Measurements from ENCODE around the gene TMPRSS11A. TPM values are rescaled to one million over a fixed set of nuclear protein-coding genes. Genes with fewer than 3 reads are reported as not detected.

TMPRSS11A gene
- not detected in 2 replicates for total RNA-seq (2016; rRNA removed; fragmentation: Illumina TruSeq; extraction: Trizol)
- total RNA-seq (2016; cell fraction: cytosol; rRNA removed; fragmentation: Illumina TruSeq; extraction: Trizol; ENCODE audit: low read depth) = not detected in 2 replicates
- not detected in 2 replicates for total RNA-seq (2016; cell fraction: insoluble cytoplasmic fraction; rRNA removed; fragmentation: Illumina TruSeq; extraction: Trizol)
- not detected in 2 replicates for total RNA-seq (2016; cell fraction: membrane; rRNA removed; fragmentation: Illumina TruSeq; extraction: Trizol)
- not detected in 2 replicates for total RNA-seq (2016; cell fraction: nucleus; rRNA removed; fragmentation: Illumina TruSeq; extraction: Trizol)
- polyA plus RNA-seq (2011; rRNA removed) = not detected in 2 replicates
- polyA plus RNA-seq (2011; cell fraction: cytosol; rRNA removed) = not detected in 2 replicates
- polyA plus RNA-seq (2011; cell fraction: nucleus; rRNA removed) = not detected in 2 replicates
- not detected in 2 replicates for polyA plus RNA-seq (2012)
- not detected in 2 replicates for polyA plus RNA-seq (2016; cell fraction: cytosol; fragmentation: Illumina TruSeq; extraction: Trizol; ENCODE audit: low read depth)
- not detected in 2 replicates for polyA plus RNA-seq (2016; cell fraction: insoluble cytoplasmic fraction; fragmentation: Illumina TruSeq; extraction: Trizol; ENCODE audit: low read depth)
- polyA plus RNA-seq (2016; cell fraction: membrane; fragmentation: Illumina TruSeq; extraction: Trizol; ENCODE audit: low read depth) = not detected in 2 replicates
- polyA plus RNA-seq (2016; cell fraction: nucleus; fragmentation: Illumina TruSeq; extraction: Trizol; ENCODE audit: insufficient read depth, low read depth) = not detected in 2 replicates
- not detected in 2 replicates for polyA minus RNA-seq (2011; rRNA and poly(A)+ RNA removed; ENCODE audit: low replicate concordance)
- polyA minus RNA-seq (2011; cell fraction: cytosol; rRNA and poly(A)+ RNA removed) = not detected in 2 replicates
- polyA minus RNA-seq (2011; cell fraction: nucleus; rRNA and poly(A)+ RNA removed) = not detected in 2 replicates
- not detected for Bru-seq, nascent RNA
- BruChase-seq, experiment 1, labeled RNA remaining after a 6-hour chase = not detected
- not detected for BruChase-seq, experiment 2, labeled RNA remaining after a 2-hour chase
- long read RNA-seq, experiment 1 = 0 reads
- long read RNA-seq, experiment 2 = 0 reads

- intact Hi-C loops (cut with micrococcal nuclease; ENCODE audit: unreplicated experiment) (no loop called here), in situ Hi-C loops (cut with HindIII; ENCODE audit: extremely low pct_ligation_motif_present, low pct_unique_long_range_greater_than_20kb) (no loop called here)
- ATAC-seq (no peak), DNase-seq (ENCODE audit: low spot score) (no peak), FAIRE-seq (no peak)
- H3K4me1 ChIP-seq (ENCODE audit: insufficient read depth, low read length) = no peaks in the 10 kb centered on the region
- H3K27me3 ChIP-seq (ENCODE audit: control insufficient read depth in 1 of 2, insufficient read depth in 2 of 2, low read length in 2 of 2) = no peaks in the 10 kb centered on the region; a peak in 1 of 5 replicates
- CTCF ChIA-PET (ENCODE audit: low intra/inter-chr PET ratio, low total read pairs) = no interaction called here
- BruUV-seq (replicated peaks) = no TSS peak
- TF ChIP-seq ZNF841 (CRISPR knock-in tag; IDR thresholded peaks at IDR 0.05; ENCODE audit: borderline replicate concordance) = no peak
- no peak for TF ChIP-seq AKAP8 (CRISPR knock-in tag; IDR thresholded peaks at IDR 0.05)
- no peak for TF ChIP-seq ZNF354B (CRISPR knock-in tag; IDR thresholded peaks at IDR 0.05)
- no peak for TF ChIP-seq ZNF280D (CRISPR knock-in tag; IDR thresholded peaks at IDR 0.05)
- no peak for TF ChIP-seq ZNF616 (CRISPR knock-in tag; IDR thresholded peaks at IDR 0.05; ENCODE audit: low read depth)
- TF ChIP-seq ZXDC (CRISPR knock-in tag; IDR thresholded peaks at IDR 0.05) = no peak
- TF ChIP-seq MTA1 (CRISPR knock-in tag; IDR thresholded peaks at IDR 0.05; ENCODE audit: borderline replicate concordance) = no peak
- no peak for TF ChIP-seq SIN3B (IDR thresholded peaks at IDR 0.05; ENCODE audit: low read length)
- TF ChIP-seq HCFC1 (IDR thresholded peaks at IDR 0.05; ENCODE audit: low read depth, low read length) = no peak
- H3K4me2 ChIP-seq (ENCODE audit: low read depth, low read length) = no peak within 1 kb of the TSS
- H3K4me3 ChIP-seq (replicated peaks in 1 of 3; ENCODE audit: insufficient read depth in 1 of 3, low read depth in 2 of 3, low read length in 3 of 3) = no peak within 1 kb of the TSS
- 22% methylated on average over 2 of the region's 2 CpGs for WGBS (ENCODE audit: low lambda C conversion rate)
- H3K79me2 ChIP-seq (ENCODE audit: insufficient read depth, low read length) = no peaks in the 10 kb centered on the region
- no peaks in the 10 kb centered on the region for H3K9me3 ChIP-seq (ENCODE audit: low read length)
- H3K9ac ChIP-seq (ENCODE audit: insufficient read depth, low read depth, low read length) = no peak within 1 kb of the TSS
- POLR2A ChIA-PET = no interaction called here
- H4K20me1 ChIP-seq (ENCODE audit: insufficient read depth, low read length) = no peaks in the 10 kb centered on the region
- H3K27ac ChIP-seq (ENCODE audit: extremely low read length, insufficient read depth, low read length) = no peak within 1 kb of the TSS
- H2AFZ ChIP-seq (ENCODE audit: low read length) = no peak within 1 kb of the TSS
- no peaks in the 10 kb centered on the region for H3K36me3 ChIP-seq (replicated peaks in 1 of 2; ENCODE audit: control insufficient read depth in 1 of 2, insufficient read depth in 2 of 2, low read length in 2 of 2)
Measured at GRCh38 chr4:67963356-67963755, at the start of gene TMPRSS11A. Gene TMPRSS11A, minus strand, starts transcription at chr4:67963493. Its CDS starts 100 bp downstream, at chr4:67963393.

All from HepG2 (cell line).